Esophagus muscularis mucosa (tissue), 2 donors: Measurements from ENCODE around the gene TMEM170A.

Experiments used
- POLR2A ChIP-seq: fragments of 450-650 bp; IDR thresholded peaks from one replicate; pipeline ENCODE4 v1.6.1; 2017; ENCODE audit warnings: antibody characterized with exemption, moderate library complexity, mild to moderate bottlenecking, low read depth
- POLR2AphosphoS5 ChIP-seq, 2 donors: sonication (generic); formaldehyde crosslinking; IDR thresholded peaks; one replicate each; pipeline ENCODE4 v1.6.1; 2017; ENCODE audit warnings: antibody characterized with exemption in 2 of 2

DNA sequence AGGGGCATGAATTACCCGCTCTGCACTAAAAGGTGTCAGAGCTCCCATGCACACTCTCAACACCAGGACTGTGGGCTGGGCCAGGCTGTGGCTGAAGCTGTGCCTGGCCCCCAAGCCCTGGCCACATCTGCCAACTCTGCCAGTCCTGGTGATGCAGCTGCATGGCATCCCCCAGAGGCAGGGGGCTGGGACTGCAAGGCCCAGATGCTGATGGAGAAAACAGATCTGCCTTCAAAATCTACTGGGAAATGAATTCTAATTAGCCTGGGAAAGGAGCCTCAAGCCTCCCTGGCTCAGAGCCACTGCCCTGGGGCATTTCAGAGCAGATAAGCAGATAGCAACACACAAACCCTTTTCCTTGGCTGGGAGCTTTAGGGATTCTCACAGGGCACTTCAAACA, 27.4 kb upstream of the TMEM170A start:
- TF ChIP-seq POLR2A (no peak), POLR2AphosphoS5 (IDR thresholded peaks at IDR 0.05) (no peak)
